Tibial nerve (tissue), 4 donors: ENCODE data around the gene ADGRD1. TPM values are rescaled to one million over a fixed set of nuclear protein-coding genes. Genes with fewer than 3 reads are reported as not detected.

Source experiments
- DNase-seq, 2 donors: peaks; one replicate each; pipeline ENCODE4 v3.0.0-alpha.2; 2019; ENCODE audit warnings: low spot score in 2 of 2
- H3K27ac ChIP-seq, 4 donors: fragments of 200-600 bp; sonication (generic) in 3 of 4; one replicate each; pipeline ENCODE4 v1.5.1; 2017 to 2019; ENCODE audit warnings: mild to moderate bottlenecking in 1 of 4
- H3K27me3 ChIP-seq, 2 donors: fragments of 200-600 bp; sonication (generic) in 1 of 2; one replicate each; pipeline versions ENCODE4 v1.5.1 to v1.6.0; 2017 to 2019
- H3K36me3 ChIP-seq, 3 donors: fragments of 200-600 bp; sonication (generic); one replicate each; pipeline ENCODE4 v1.5.1; 2018 to 2019
- H3K4me1 ChIP-seq, 4 donors: fragments of 200-600 bp; sonication (generic) in 3 of 4; one replicate each; pipeline ENCODE4 v1.5.1; 2017 to 2019
- H3K4me3 ChIP-seq, 4 donors: fragments of 200-600 bp; sonication (generic) in 3 of 4; one replicate each; pipeline ENCODE4 v1.5.1; 2017 to 2019; ENCODE audit warnings: mild to moderate bottlenecking in 1 of 4, moderate library complexity in 1 of 4
- H3K9me3 ChIP-seq, 4 donors: fragments of 200-600 bp; sonication (generic) in 3 of 4; one replicate each; pipeline ENCODE4 v1.5.1; 2017 to 2019
- CTCF ChIP-seq, 5 experiments: fragments of 200-600 bp in 3 of 5; fragments of 450-650 bp in 2 of 5; sonication (generic) in 3 of 5; IDR thresholded peaks; one replicate each; pipeline ENCODE4 v1.5.1; 2016 to 2019; ENCODE audit warnings: antibody characterized with exemption in 5 of 5, mild to moderate bottlenecking in 3 of 5, moderate library complexity in 2 of 5
- EP300 ChIP-seq, 2 donors: sonication (generic); formaldehyde crosslinking; IDR thresholded peaks; one replicate each; pipeline ENCODE4 v1.6.1; 2017; ENCODE audit warnings: antibody characterized with exemption in 2 of 2, mild to moderate bottlenecking in 1 of 2
- POLR2A ChIP-seq, 2 donors: fragments of 450-650 bp; IDR thresholded peaks; one replicate each; pipeline ENCODE4 v1.6.1; 2017; ENCODE audit warnings: antibody characterized with exemption in 2 of 2, mild to moderate bottlenecking in 2 of 2, moderate library complexity in 2 of 2
- WGBS, 2 donors: methylation state at CpG; one replicate each; pipeline ENCODE4 v1.1.5; 2018; 5-methylcytosine and 5-hydroxymethylcytosine counted together
- total RNA-seq, 4 donors: library from RNA; depleted of rRNA; stranded (reverse); fragments of >200 nt; gene quantifications; one replicate each; pipeline ENCODE4 v1.1.0, GENCODE V29; 2016

Gene ADGRD1
- total RNA-seq, 4 donors from 2014 or later: 99.0 to 179 (median 125) TPM

GRCh38 chr12:131008913-131009270 lies 55.2 kb downstream of the ADGRD1 start:
- H3K4me3 ChIP-seq: no peak overlapping the region
- H3K27ac ChIP-seq: no peak overlapping the region
- H3K27me3 ChIP-seq: no peaks in the 10 kb centered on the region
- H3K9me3 ChIP-seq: no peaks in the 10 kb centered on the region
- DNase-seq: no peak
- TF ChIP-seq EP300 (IDR thresholded peaks at IDR 0.05) (no peak), CTCF (IDR thresholded peaks at IDR 0.05) (no peak)
- H3K4me1 ChIP-seq: peaks cover 0 to 33% (median 0%) of the 10 kb centered on the region in 4 donors
- WGBS, 2 donors: 90 to 93% methylated on average over 16 to 17 of the region's 17 CpGs
- peaks cover 0 to 22% (median 0%) of the 10 kb centered on the region in 3 donors for H3K36me3 ChIP-seq

GRCh38 chr12:131009595-131010395 lies 56.1 kb downstream of the ADGRD1 start:
- Histone ChIP-seq H3K4me3 (no peak overlapping the region), H3K27me3 (no peaks in the 10 kb centered on the region), H3K36me3 (peaks cover 0 to 22% (median 0%) of the 10 kb centered on the region in 3 donors), H3K27ac (peak overlapping the region in 2 of 4 donors; percentile 50 to 84), H3K4me1 (peaks cover 0 to 32% (median 0%) of the 10 kb centered on the region in 4 donors), H3K9me3 (no peaks in the 10 kb centered on the region)
- DNase-seq: no peak
- 86 to 91% methylated on average over 21 of the region's 21 CpGs for WGBS, 2 donors
- no peak for TF ChIP-seq EP300 (IDR thresholded peaks at IDR 0.05)
- TF ChIP-seq POLR2A (IDR thresholded peaks at IDR 0.05): no peak
- no peak for TF ChIP-seq CTCF (IDR thresholded peaks at IDR 0.05)

GRCh38 chr12:131010396-131011131 lies 56.9 kb downstream of the ADGRD1 start:
- 77 to 80% methylated on average over 18 of the region's 18 CpGs for WGBS, 2 donors
- peak overlapping the region; percentile 19 to 85 (median 67) for H3K27ac ChIP-seq
- H3K36me3 ChIP-seq: peaks cover 0 to 22% (median 0%) of the 10 kb centered on the region in 3 donors

GRCh38 chr12:131011165-131012079 lies 57.7 kb downstream of the ADGRD1 start:
- peaks cover 0 to 24% (median 0%) of the 10 kb centered on the region in 3 donors for H3K36me3 ChIP-seq
- peaks cover 0 to 3% (median 0%) of the 10 kb centered on the region in 4 donors for H3K9me3 ChIP-seq
- H3K27ac ChIP-seq: peak overlapping the region; percentile 18 to 84 (median 34)
- H3K27me3 ChIP-seq: no peaks in the 10 kb centered on the region
- peak; percentile 71 to 73 for DNase-seq
- TF ChIP-seq EP300 (IDR thresholded peaks at IDR 0.05): peak; percentile 16 to 78
- TF ChIP-seq CTCF (IDR thresholded peaks at IDR 0.05): no peak
- H3K4me1 ChIP-seq: peaks cover 0 to 19% (median 0%) of the 10 kb centered on the region in 4 donors
- no peak overlapping the region for H3K4me3 ChIP-seq
- WGBS, 2 donors: 76 to 80% methylated on average over 40 of the region's 40 CpGs

More at GRCh38 chr12:131010396-131011131, 56.9 kb downstream of the ADGRD1 start:
- H3K4me3 ChIP-seq: no peak overlapping the region
- H3K9me3 ChIP-seq: peaks cover 0 to 3% (median 0%) of the 10 kb centered on the region in 4 donors
- peaks cover 0 to 26% (median 0%) of the 10 kb centered on the region in 4 donors for H3K4me1 ChIP-seq
- no peaks in the 10 kb centered on the region for H3K27me3 ChIP-seq
- no peak for DNase-seq
- no peak for TF ChIP-seq CTCF (IDR thresholded peaks at IDR 0.05)
- TF ChIP-seq EP300 (IDR thresholded peaks at IDR 0.05): no peak
- TF ChIP-seq POLR2A (IDR thresholded peaks at IDR 0.05): no peak
